Activated B cell treated with CpG ODN at 0.5 μM for 24 hours (primary cell): Measurements from ENCODE around the gene PLCB4. TPM values are rescaled to one million over a fixed set of nuclear protein-coding genes. Genes with fewer than 3 reads are reported as not detected.

ENCODE experiments used
- ATAC-seq: fragments of 200-7000 bp; cut with Tn5 transposase; one replicate; pipeline ENCODE4 v1.10.0; 2021; ENCODE audit warnings: low read depth, mild to moderate bottlenecking, moderate library complexity
- CTCF ChIA-PET: fragments of 350-600 bp; sonication (Branson Sonifier 250); formaldehyde crosslinking; loops from one replicate; lab custom pipeline; 2021; ENCODE audit warnings: antibody characterized with exemption; lab: Charles Lee
- POLR2A ChIA-PET: fragments of 350-600 bp; sonication (Branson Sonifier 250); formaldehyde crosslinking; loops from one replicate; lab custom pipeline; 2021; ENCODE audit warnings: antibody characterized with exemption; lab: Charles Lee
- DNase-seq: peaks from one replicate; pipeline ENCODE4 v3.0.0; 2022
- H3K27ac Mint-ChIP-seq: one replicate; pipeline ENCODE4 v1.8.0; 2020; ENCODE audit warnings: mixed read lengths
- H3K27me3 Mint-ChIP-seq: one replicate; pipeline ENCODE4 v1.8.0; 2021; ENCODE audit warnings: mixed read lengths
- H3K36me3 Mint-ChIP-seq: one replicate; pipeline ENCODE4 v1.8.0; 2021; ENCODE audit warnings: low read depth, mixed read lengths
- H3K4me1 Mint-ChIP-seq: one replicate; pipeline ENCODE4 v1.8.0; 2021; ENCODE audit warnings: mixed read lengths
- H3K4me3 Mint-ChIP-seq: one replicate; pipeline ENCODE4 v1.8.0; 2020; ENCODE audit warnings: mild to moderate bottlenecking, mixed read lengths
- H3K9me3 Mint-ChIP-seq: one replicate; pipeline ENCODE4 v1.8.0; 2020; ENCODE audit warnings: mixed read lengths
- CTCF ChIP-seq: fragments of 200-600 bp; IDR thresholded peaks from one replicate; pipeline ENCODE4 v1.8.0; 2022; ENCODE audit warnings: antibody characterized with exemption, mild to moderate bottlenecking
- intact Hi-C: fragments of 100-400 bp; cut with micrococcal nuclease; formaldehyde crosslinking; loops from one replicate; pipeline ENCODE4 v1.15.1; 2024
- total RNA-seq: library from RNA; stranded (reverse); gene quantifications from 2 replicates; pipeline ENCODE4 v1.2.3, GENCODE V29; 2022

PLCB4 gene
- total RNA-seq, 1 donor from 2014 or later = not detected

- CTCF ChIA-PET = no interaction called here
- H3K4me3 Mint-ChIP-seq = no peak overlapping the region
Observed at GRCh38 chr20:9358001-9358400, 289.1 kb downstream of the PLCB4 start.

GRCh38 chr20:9359561-9360308 is 290.8 kb downstream of the PLCB4 start:
- no peak for TF ChIP-seq CTCF
- Mint-ChIP-seq H3K27ac (no peak overlapping the region), H3K4me3 (no peak overlapping the region), H3K4me1 (no peaks in the 10 kb centered on the region), H3K9me3 (no peaks in the 10 kb centered on the region), H3K27me3 (no peaks in the 10 kb centered on the region), H3K36me3 (no peaks in the 10 kb centered on the region)
- CTCF ChIA-PET = no interaction called here
- no peak for ATAC-seq
- POLR2A ChIA-PET = no interaction called here
- intact Hi-C loops = loop anchor here (10.0 kb wide), 1 partner anchor 505 kb away; no protein-coding TSS in a partner anchor
- DNase-seq = no peak

More at GRCh38 chr20:9358001-9358400, 289.1 kb downstream of the PLCB4 start:
- POLR2A ChIA-PET = no interaction called here
- no peaks in the 10 kb centered on the region for H3K27me3 Mint-ChIP-seq
- TF ChIP-seq CTCF = no peak
- no peaks in the 10 kb centered on the region for H3K9me3 Mint-ChIP-seq
- no peaks in the 10 kb centered on the region for H3K36me3 Mint-ChIP-seq
- ATAC-seq (no peak), DNase-seq (no peak)
- H3K4me1 Mint-ChIP-seq = no peaks in the 10 kb centered on the region
- H3K27ac Mint-ChIP-seq = no peak overlapping the region
- intact Hi-C loops = loop anchor here (10.0 kb wide), 1 partner anchor 503 kb away; no protein-coding TSS in a partner anchor

- no peak overlapping the region for H3K27ac Mint-ChIP-seq
- ChIA-PET CTCF (no interaction called here), POLR2A (no interaction called here)
- ATAC-seq (no peak), DNase-seq (no peak)
- no peak overlapping the region for H3K4me3 Mint-ChIP-seq
- H3K27me3 Mint-ChIP-seq = no peaks in the 10 kb centered on the region
- no peaks in the 10 kb centered on the region for H3K36me3 Mint-ChIP-seq
- H3K4me1 Mint-ChIP-seq = no peaks in the 10 kb centered on the region
- H3K9me3 Mint-ChIP-seq = no peaks in the 10 kb centered on the region
- intact Hi-C loops = no loop called here
- no peak for TF ChIP-seq CTCF
Observed at GRCh38 chr20:9360431-9360830, 291.5 kb downstream of the PLCB4 start.

GRCh38 chr20:9363673-9364072 is 294.8 kb downstream of the PLCB4 start:
- TF ChIP-seq CTCF = no peak
- Mint-ChIP-seq H3K27ac (no peak overlapping the region), H3K4me1 (no peaks in the 10 kb centered on the region), H3K4me3 (no peak overlapping the region), H3K27me3 (no peaks in the 10 kb centered on the region), H3K36me3 (no peaks in the 10 kb centered on the region), H3K9me3 (no peaks in the 10 kb centered on the region)
- CTCF ChIA-PET = no interaction called here
- intact Hi-C loops = no loop called here
- no peak for ATAC-seq
- POLR2A ChIA-PET = no interaction called here
- DNase-seq = no peak

- ChIA-PET CTCF (interaction anchor here (0.8 kb wide), 1 partner anchor 41 kb away, joined by 3 read pairs; no protein-coding TSS in a partner anchor), POLR2A (no interaction called here)
- H3K4me1 Mint-ChIP-seq = no peaks in the 10 kb centered on the region
Observed at GRCh38 chr20:9367328-9367727, 298.4 kb downstream of the PLCB4 start.

More at GRCh38 chr20:9367328-9367727, 298.4 kb downstream of the PLCB4 start:
- H3K4me3 Mint-ChIP-seq = no peak overlapping the region
- intact Hi-C loops = no loop called here
- H3K9me3 Mint-ChIP-seq = no peaks in the 10 kb centered on the region
- ATAC-seq (no peak), DNase-seq (no peak)
- TF ChIP-seq CTCF = no peak
- H3K27me3 Mint-ChIP-seq = no peaks in the 10 kb centered on the region
- no peak overlapping the region for H3K27ac Mint-ChIP-seq
- no peaks in the 10 kb centered on the region for H3K36me3 Mint-ChIP-seq
